Measurements from ENCODE around the gene RNF17. TPM values are rescaled to one million over a fixed set of nuclear protein-coding genes. Genes with fewer than 3 reads are reported as not detected.

The RNF17 gene
- total RNA-seq, 1 experiment from 2014 or later: 0.14 TPM

DNA sequence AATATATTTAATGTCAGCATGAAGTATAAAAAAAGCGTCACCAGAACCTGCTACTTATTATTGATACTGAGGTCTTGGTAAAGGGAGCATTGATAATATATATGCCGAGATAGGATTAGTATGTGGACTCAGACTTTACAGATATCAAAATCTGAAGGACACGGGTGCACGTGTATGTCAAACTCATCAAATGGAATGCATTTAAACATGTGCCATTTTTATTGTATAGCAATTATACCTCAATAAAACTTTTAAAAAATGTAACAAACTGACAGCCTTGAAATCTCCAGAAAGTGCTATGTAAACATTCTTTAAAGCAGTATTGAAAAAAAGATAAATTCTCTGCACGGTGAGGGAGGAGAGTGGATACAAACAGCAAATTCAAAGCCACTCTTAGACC, 157.9 kb downstream of the RNF17 start:
- Histone ChIP-seq H3K4me3 (ENCODE audit: low read depth, low read length) (peak overlapping the region; percentile 88), H3K27me3 (replicated peaks; ENCODE audit: control insufficient read depth, insufficient read depth, low read length) (no peaks in the 10 kb centered on the region), H3K9me3 (no peaks in the 10 kb centered on the region), H3K4me1 (peaks cover 15% of the 10 kb centered on the region), H3K36me3 (ENCODE audit: control insufficient read depth, insufficient read depth, low read length) (no peaks in the 10 kb centered on the region)
- H3K27ac Mint-ChIP-seq (ENCODE audit: unreplicated experiment): peak overlapping the region; percentile 96
- TF ChIP-seq, protein P1, sequence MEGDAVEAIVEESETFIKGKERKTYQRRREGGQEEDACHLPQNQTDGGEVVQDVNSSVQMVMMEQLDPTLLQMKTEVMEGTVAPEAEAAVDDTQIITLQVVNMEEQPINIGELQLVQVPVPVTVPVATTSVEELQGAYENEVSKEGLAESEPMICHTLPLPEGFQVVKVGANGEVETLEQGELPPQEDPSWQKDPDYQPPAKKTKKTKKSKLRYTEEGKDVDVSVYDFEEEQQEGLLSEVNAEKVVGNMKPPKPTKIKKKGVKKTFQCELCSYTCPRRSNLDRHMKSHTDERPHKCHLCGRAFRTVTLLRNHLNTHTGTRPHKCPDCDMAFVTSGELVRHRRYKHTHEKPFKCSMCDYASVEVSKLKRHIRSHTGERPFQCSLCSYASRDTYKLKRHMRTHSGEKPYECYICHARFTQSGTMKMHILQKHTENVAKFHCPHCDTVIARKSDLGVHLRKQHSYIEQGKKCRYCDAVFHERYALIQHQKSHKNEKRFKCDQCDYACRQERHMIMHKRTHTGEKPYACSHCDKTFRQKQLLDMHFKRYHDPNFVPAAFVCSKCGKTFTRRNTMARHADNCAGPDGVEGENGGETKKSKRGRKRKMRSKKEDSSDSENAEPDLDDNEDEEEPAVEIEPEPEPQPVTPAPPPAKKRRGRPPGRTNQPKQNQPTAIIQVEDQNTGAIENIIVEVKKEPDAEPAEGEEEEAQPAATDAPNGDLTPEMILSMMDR (IDR thresholded peaks at IDR 0.05; ENCODE audit: insufficient read depth in 1 of 2, low read depth in 1 of 2, low read length in 1 of 2, severe bottlenecking in 1 of 2, unreplicated experiment in 1 of 2): no peak
- intact Hi-C loops (cut with micrococcal nuclease; ENCODE audit: unreplicated experiment): no loop called here
- peak overlapping the region; percentile 97 for H3K4me3 Mint-ChIP-seq (ENCODE audit: unreplicated experiment)
- no peak for DNase-seq
- H3K4me1 Mint-ChIP-seq (ENCODE audit: low read depth, unreplicated experiment): peaks cover 16% of the 10 kb centered on the region
- peaks cover 6% of the 10 kb centered on the region for H3K36me3 Mint-ChIP-seq (ENCODE audit: insufficient read depth, unreplicated experiment)
- BruUV-seq (replicated peaks): no TSS peak
- ChIA-PET CTCF (no interaction called here), POLR2A (no interaction called here)
- no peaks in the 10 kb centered on the region for H3K9me3 Mint-ChIP-seq (ENCODE audit: unreplicated experiment)
- H3K27me3 Mint-ChIP-seq (ENCODE audit: insufficient read depth, unreplicated experiment): no peaks in the 10 kb centered on the region

DNA sequence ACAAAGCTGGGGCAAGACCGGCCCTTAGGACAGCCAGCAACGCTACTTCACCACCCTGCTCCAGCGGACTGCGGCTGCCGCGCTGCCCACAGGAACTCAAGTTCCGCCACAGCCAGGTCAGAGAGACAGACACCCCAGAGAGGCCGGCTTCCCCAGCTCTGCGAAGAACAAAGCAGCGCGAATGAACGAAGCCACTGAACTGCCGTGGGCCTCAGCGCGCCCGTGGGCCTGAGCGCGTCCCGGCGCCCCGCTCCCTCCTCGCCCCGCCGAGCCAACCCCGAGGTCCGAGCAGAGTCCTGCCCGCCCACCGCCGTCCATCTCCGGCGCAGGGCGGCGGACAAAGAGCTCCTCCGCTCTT, 158.4 kb downstream of the RNF17 start:
- BruUV-seq (replicated peaks): TSS peak; percentile 68
- Mint-ChIP-seq H3K27me3 (ENCODE audit: insufficient read depth, unreplicated experiment) (no peaks in the 10 kb centered on the region), H3K4me3 (ENCODE audit: unreplicated experiment) (peak overlapping the region; percentile 97), H3K9me3 (ENCODE audit: unreplicated experiment) (no peaks in the 10 kb centered on the region), H3K4me1 (ENCODE audit: low read depth, unreplicated experiment) (peaks cover 16% of the 10 kb centered on the region), H3K27ac (ENCODE audit: unreplicated experiment) (peak overlapping the region; percentile 96), H3K36me3 (ENCODE audit: insufficient read depth, unreplicated experiment) (peaks cover 6% of the 10 kb centered on the region)
- CTCF ChIA-PET: interaction anchor here (0.7 kb wide), 1 partner anchor 46 kb away, joined by 3 read pairs; no protein-coding TSS in a partner anchor
- H3K9me3 ChIP-seq: no peaks in the 10 kb centered on the region
- H3K4me1 ChIP-seq: peaks cover 18% of the 10 kb centered on the region
- POLR2A ChIA-PET: interaction anchor here (0.5 to 0.6 kb wide), 2 partner anchors 44 to 163 kb away, joined by 3 read pairs; no protein-coding TSS in a partner anchor
- no peaks in the 10 kb centered on the region for H3K36me3 ChIP-seq (ENCODE audit: control insufficient read depth, insufficient read depth, low read length)
- H3K4me3 ChIP-seq (ENCODE audit: low read depth, low read length): peak overlapping the region; percentile 88
- peak in 1 of 2 experiments; percentile 49 for DNase-seq
- H3K27me3 ChIP-seq (replicated peaks; ENCODE audit: control insufficient read depth, insufficient read depth, low read length): no peaks in the 10 kb centered on the region
- TF ChIP-seq, protein P1 (IDR thresholded peaks at IDR 0.05; ENCODE audit: insufficient read depth in 1 of 2, low read depth in 1 of 2, low read length in 1 of 2, severe bottlenecking in 1 of 2, unreplicated experiment in 1 of 2): no peak
- intact Hi-C loops (cut with micrococcal nuclease; ENCODE audit: unreplicated experiment): no loop called here

DNA sequence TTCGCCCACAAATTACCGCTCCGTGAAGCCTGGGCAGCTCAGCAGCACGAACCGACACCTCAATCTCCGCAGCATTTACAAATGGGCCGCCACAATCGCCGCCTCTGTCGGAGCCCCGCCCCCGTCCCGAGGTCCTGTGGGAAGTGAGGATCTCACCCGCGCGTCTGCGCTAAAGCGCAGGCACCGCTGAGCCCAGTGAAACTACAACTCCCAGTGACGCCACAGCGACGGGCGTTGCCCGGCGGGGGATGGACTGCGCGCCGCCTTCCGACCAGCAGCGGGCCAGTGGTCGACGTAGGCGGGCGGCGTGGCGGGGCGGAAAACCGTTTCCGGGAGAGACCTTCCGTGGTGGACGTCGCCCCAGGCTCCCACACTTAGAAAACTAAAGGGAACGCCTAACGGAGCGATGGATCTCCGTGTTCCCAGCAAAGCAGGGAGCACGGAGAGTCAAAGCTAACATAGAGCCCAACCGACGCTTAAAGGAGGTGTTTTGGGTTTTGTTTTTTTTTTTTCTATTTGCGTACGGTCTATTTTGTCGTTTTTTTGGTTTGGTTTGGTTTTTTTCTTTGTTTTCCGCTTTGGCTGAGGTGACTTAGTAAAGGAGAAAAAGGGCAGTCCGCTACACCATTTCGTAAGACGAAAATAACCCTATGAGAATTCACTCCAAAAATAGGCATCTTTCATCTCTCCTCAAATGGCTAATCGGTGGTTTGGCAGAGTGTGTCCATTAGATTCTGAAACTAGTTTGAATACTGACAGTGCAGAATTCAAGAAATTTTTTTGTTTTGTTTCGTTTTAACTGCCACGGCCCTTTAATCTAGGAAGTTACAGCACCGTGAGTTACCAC, 159.0 kb downstream of the RNF17 start:
- H3K9me3 Mint-ChIP-seq (ENCODE audit: unreplicated experiment): no peaks in the 10 kb centered on the region
- ChIA-PET POLR2A (interaction anchor here (0.5 to 0.6 kb wide), 2 partner anchors 43 to 164 kb away, joined by 3 read pairs; no protein-coding TSS in a partner anchor), CTCF (interaction anchor here (0.7 kb wide), 1 partner anchor 45 kb away, joined by 3 read pairs; no protein-coding TSS in a partner anchor)
- no peaks in the 10 kb centered on the region for H3K27me3 Mint-ChIP-seq (ENCODE audit: insufficient read depth, unreplicated experiment)
- H3K4me3 Mint-ChIP-seq (ENCODE audit: unreplicated experiment): peak overlapping the region; percentile 97
- peak overlapping the region; percentile 88 for H3K4me3 ChIP-seq (ENCODE audit: low read depth, low read length)
- peaks cover 22% of the 10 kb centered on the region for H3K4me1 ChIP-seq
- H3K36me3 Mint-ChIP-seq (ENCODE audit: insufficient read depth, unreplicated experiment): peaks cover 6% of the 10 kb centered on the region
- DNase-seq: peak; percentile 98
- intact Hi-C loops (cut with micrococcal nuclease; ENCODE audit: unreplicated experiment): loop anchor here (1.0 kb wide), 1 partner anchor 34 kb away; no protein-coding TSS in a partner anchor
- peaks cover 16% of the 10 kb centered on the region for H3K4me1 Mint-ChIP-seq (ENCODE audit: low read depth, unreplicated experiment)
- no peaks in the 10 kb centered on the region for H3K9me3 ChIP-seq
- TSS peak; percentile 97 for BruUV-seq (replicated peaks)
- H3K27me3 ChIP-seq (replicated peaks; ENCODE audit: control insufficient read depth, insufficient read depth, low read length): no peaks in the 10 kb centered on the region
- peak overlapping the region; percentile 96 for H3K27ac Mint-ChIP-seq (ENCODE audit: unreplicated experiment)
- no peaks in the 10 kb centered on the region for H3K36me3 ChIP-seq (ENCODE audit: control insufficient read depth, insufficient read depth, low read length)
- TF ChIP-seq, protein P1 (IDR thresholded peaks at IDR 0.05; ENCODE audit: insufficient read depth in 1 of 2, low read depth in 1 of 2, low read length in 1 of 2, severe bottlenecking in 1 of 2, unreplicated experiment in 1 of 2): no peak

Data from Caco-2 (cell line).